HEK293T (cell line): ENCODE measurements around the gene ASXL1.

Experiments
- CTCF ChIA-PET: fragments of 350-600 bp; formaldehyde crosslinking; extraction: SDS; loops from one replicate; lab custom pipeline; 2021; ENCODE audit warnings: antibody characterized with exemption, inconsistent platforms; lab: Yijun Ruan, JAX
- POLR2A ChIA-PET: fragments of 350-600 bp; formaldehyde crosslinking; extraction: SDS; loops from one replicate; lab custom pipeline; 2020; ENCODE audit warnings: antibody characterized with exemption, inconsistent platforms; lab: Yijun Ruan, JAX
- DNase-seq: peaks from one replicate; pipeline ENCODE4 v3.0.0; 2012; ENCODE audit warnings: mixed read lengths; ENCODE audit errors: extremely low spot score
- ARNT ChIP-seq: fragments of 450-650 bp; IDR thresholded peaks from 2 replicates; pipeline ENCODE4 v1.6.1; 2017; ENCODE audit warnings: mild to moderate bottlenecking
- BHLHE40 ChIP-seq: fragments of 450-650 bp; IDR thresholded peaks from 2 replicates; pipeline ENCODE4 v1.6.1; 2016; ENCODE audit warnings: mild to moderate bottlenecking, moderate library complexity, borderline replicate concordance
- CTBP1 ChIP-seq: fragments of 450-650 bp; IDR thresholded peaks from 2 replicates; pipeline ENCODE4 v1.6.1; 2016; ENCODE audit warnings: borderline replicate concordance
- ELF4 ChIP-seq: fragments of 450-650 bp; IDR thresholded peaks from 2 replicates; pipeline ENCODE4 v1.6.1; 2017; ENCODE audit warnings: antibody characterized with exemption
- FOXA1 ChIP-seq: fragments of 450-650 bp; IDR thresholded peaks from 2 replicates; pipeline ENCODE4 v1.6.1; 2016; ENCODE audit warnings: mild to moderate bottlenecking
- FOXK2 ChIP-seq: fragments of 450-650 bp; IDR thresholded peaks from 2 replicates; pipeline ENCODE4 v1.6.1; 2016; ENCODE audit warnings: mild to moderate bottlenecking
- FOXM1 ChIP-seq: fragments of 450-650 bp; IDR thresholded peaks from 2 replicates; pipeline ENCODE4 v1.6.1; 2017; ENCODE audit warnings: mild to moderate bottlenecking, borderline replicate concordance
- HDGF ChIP-seq: fragments of 450-650 bp; IDR thresholded peaks from 2 replicates; pipeline ENCODE4 v1.6.1; 2017; ENCODE audit warnings: antibody characterized with exemption, borderline replicate concordance
- L3MBTL2 ChIP-seq: fragments of 450-650 bp; conservative IDR thresholded peaks from 2 replicates; pipeline ENCODE4 v1.6.1; 2016; ENCODE audit warnings: mild to moderate bottlenecking
- LEF1 ChIP-seq: fragments of 450-650 bp; IDR thresholded peaks from 2 replicates; pipeline ENCODE4 v1.6.1; 2017; ENCODE audit warnings: mild to moderate bottlenecking, borderline replicate concordance
- NFRKB ChIP-seq: fragments of 450-650 bp; IDR thresholded peaks from 2 replicates; pipeline ENCODE4 v1.6.1; 2016; ENCODE audit warnings: mild to moderate bottlenecking, moderate library complexity
- SP1 ChIP-seq: fragments of 450-650 bp; IDR thresholded peaks from 2 replicates; pipeline ENCODE4 v1.6.1; 2017
- SUZ12 ChIP-seq: fragments of 450-650 bp; IDR thresholded peaks from 2 replicates; pipeline ENCODE4 v1.6.1; 2016; ENCODE audit warnings: mild to moderate bottlenecking
- TARDBP ChIP-seq: fragments of 450-650 bp; IDR thresholded peaks from 2 replicates; pipeline ENCODE4 v1.6.1; 2016
- ZNF384 ChIP-seq: fragments of 450-650 bp; IDR thresholded peaks from 2 replicates; pipeline ENCODE4 v1.6.1; 2016
- TF ChIP-seq, protein P1 (sequence below): fragments of 450-650 bp; IDR thresholded peaks from 2 replicates; pipeline ENCODE4 v1.6.1; 2016

ASXL1 gene

DNA sequence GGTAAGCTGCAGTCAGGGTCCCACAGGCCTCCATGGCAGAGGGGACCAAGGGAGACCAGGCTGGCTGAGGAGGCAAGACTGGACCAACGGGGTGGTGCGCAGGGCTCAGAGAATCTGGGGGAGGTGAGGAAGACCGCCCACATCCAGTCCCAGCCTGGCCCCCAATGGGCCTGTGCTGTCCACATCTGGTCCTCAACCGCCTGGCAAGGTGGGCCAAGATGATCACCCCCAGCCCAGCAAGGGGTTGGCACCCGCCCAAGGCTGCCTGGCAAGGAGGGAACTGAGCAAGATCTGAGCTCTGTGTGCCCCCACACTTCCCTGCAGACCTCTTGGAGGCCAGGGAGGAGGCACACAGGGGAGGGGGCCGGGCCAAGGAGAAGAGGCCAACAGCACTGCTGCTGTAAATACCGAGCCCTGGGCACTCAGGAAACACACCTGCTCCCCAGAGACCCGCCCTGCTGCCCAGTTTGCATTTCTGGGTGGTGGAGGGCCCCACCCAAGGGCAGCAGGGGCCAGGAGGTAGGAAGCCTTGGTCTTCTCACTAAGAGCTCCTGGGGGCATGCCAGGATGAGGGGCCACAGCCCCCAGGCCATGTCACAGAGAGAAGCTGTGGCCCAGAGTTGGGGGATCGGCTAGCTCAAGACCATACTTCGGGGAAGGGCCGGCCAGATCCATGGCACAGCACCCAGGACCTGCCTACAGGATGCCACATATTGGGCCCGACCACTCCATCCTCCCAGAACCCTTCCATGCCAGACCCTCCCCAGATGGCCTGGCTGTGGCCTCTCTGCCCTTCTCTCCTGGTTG is 109.6 kb downstream of the ASXL1 start:
- POLR2A ChIA-PET: no interaction called here
- no peak for DNase-seq
- CTCF ChIA-PET: interaction anchor here (1.1 kb wide), 1 partner anchor 10 kb away, joined by 4 read pairs; no protein-coding TSS in a partner anchor
- no peak for TF ChIP-seq BHLHE40
- no peak for TF ChIP-seq TARDBP
- no peak for TF ChIP-seq ARNT

DNA sequence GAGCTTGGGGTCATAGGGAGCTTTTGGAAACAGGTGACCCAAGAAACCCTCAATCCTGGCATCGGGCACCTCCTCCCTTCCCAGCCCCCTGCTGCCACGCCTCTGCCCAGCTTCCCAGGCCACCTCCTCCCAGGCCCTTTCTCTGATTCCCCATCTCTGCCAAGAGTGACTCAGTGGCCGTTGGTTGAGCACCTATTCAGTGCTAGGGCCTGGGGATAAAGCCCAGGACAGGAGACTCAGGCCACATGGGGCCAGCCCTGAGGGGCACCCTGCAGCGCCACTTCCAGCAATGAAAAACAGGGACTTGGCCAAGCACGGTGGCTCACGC is 110.1 kb downstream of the ASXL1 start:
- no peak for DNase-seq
- POLR2A ChIA-PET: no interaction called here
- CTCF ChIA-PET: interaction anchor here (1.1 kb wide), 1 partner anchor 10 kb away, joined by 4 read pairs; no protein-coding TSS in a partner anchor
- TF ChIP-seq FOXA1: no peak
- TF ChIP-seq LEF1: no peak
- no peak for TF ChIP-seq L3MBTL2
- no peak for TF ChIP-seq ZNF384
- no peak for TF ChIP-seq ARNT
- TF ChIP-seq HDGF: no peak
- TF ChIP-seq, protein P1, sequence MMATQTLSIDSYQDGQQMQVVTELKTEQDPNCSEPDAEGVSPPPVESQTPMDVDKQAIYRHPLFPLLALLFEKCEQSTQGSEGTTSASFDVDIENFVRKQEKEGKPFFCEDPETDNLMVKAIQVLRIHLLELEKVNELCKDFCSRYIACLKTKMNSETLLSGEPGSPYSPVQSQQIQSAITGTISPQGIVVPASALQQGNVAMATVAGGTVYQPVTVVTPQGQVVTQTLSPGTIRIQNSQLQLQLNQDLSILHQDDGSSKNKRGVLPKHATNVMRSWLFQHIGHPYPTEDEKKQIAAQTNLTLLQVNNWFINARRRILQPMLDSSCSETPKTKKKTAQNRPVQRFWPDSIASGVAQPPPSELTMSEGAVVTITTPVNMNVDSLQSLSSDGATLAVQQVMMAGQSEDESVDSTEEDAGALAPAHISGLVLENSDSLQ: no peak
- no peak for TF ChIP-seq FOXM1
- TF ChIP-seq CTBP1: no peak
- no peak for TF ChIP-seq ELF4
- TF ChIP-seq NFRKB: no peak
- no peak for TF ChIP-seq FOXK2
- no peak for TF ChIP-seq SUZ12

DNA sequence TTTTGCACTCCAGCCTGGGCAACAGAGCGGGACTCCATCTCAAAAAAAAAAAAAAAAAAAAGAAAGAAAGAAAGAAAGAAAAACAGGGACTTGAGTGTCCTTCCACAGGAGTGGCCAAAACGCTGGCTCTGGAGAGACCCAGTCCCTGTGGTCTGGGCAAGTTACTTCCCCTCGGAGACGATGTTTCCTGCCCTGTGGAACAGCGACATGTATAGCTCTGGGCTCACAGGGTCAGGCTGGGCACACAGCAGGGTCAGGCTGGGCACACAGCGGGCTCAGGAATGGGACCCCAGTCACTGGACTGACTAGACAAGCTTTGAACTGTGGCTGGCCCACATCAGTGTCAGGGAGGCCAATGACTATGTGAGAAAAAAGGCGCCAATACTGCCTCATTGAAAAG is 110.7 kb downstream of the ASXL1 start:
- POLR2A ChIA-PET: no interaction called here
- no peak for DNase-seq
- CTCF ChIA-PET: interaction anchor here (1.1 kb wide), 1 partner anchor 11 kb away, joined by 4 read pairs; no protein-coding TSS in a partner anchor
- TF ChIP-seq NFRKB: no peak
- TF ChIP-seq ZNF384: no peak

DNA sequence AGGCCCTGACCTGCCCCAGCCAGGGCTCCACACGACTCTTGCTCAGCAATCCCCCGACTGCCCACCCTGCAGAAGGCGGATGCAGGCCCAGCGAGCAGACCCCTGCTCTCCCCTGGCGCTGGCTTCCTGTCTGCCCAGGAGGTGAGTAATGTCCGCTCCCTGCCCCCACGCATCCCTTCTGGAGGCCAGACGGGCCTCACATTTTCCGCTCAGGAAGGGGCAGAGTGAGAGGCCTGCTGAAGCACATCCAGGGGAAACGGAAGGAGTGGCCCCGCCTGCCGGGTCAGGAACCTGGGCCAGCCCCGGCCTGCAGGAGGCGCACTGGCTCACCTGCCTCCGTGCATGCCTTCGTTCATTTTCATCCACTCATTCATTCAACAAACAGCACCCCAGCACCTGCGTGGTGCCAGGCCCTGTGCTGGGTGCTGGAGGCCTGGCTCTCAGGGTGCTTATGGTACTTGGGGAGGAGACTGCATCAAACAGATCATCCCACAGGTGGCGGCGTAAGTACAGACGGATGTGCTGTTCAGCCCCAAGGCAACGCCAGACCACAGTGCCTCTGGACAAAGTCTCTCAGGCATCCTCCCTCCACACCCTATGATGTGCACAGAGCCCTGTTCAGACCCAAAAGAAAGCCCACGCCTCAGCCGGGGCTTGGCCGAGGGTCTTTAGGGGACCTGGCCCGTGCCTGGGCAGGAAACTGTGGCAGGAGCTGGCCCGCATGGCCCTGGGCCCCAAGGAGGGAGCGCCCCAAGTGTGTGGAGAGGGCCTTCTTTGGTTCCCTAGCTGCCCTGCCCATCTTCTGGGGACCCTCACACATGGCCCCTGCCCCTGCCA is 112.1 kb downstream of the ASXL1 start:
- POLR2A ChIA-PET: no interaction called here
- CTCF ChIA-PET: no interaction called here
- TF ChIP-seq FOXA1: no peak
- no peak for TF ChIP-seq TARDBP
- TF ChIP-seq ZNF384: no peak
- no peak for TF ChIP-seq BHLHE40
- no peak for TF ChIP-seq HDGF
- no peak for TF ChIP-seq FOXK2
- no peak for TF ChIP-seq ELF4
- no peak for TF ChIP-seq SUZ12
- TF ChIP-seq, protein P1: no peak
- TF ChIP-seq ARNT: no peak
- no peak for TF ChIP-seq LEF1
- no peak for TF ChIP-seq NFRKB
- no peak for TF ChIP-seq CTBP1
- no peak for TF ChIP-seq L3MBTL2
- peak; percentile 60 for DNase-seq

DNA sequence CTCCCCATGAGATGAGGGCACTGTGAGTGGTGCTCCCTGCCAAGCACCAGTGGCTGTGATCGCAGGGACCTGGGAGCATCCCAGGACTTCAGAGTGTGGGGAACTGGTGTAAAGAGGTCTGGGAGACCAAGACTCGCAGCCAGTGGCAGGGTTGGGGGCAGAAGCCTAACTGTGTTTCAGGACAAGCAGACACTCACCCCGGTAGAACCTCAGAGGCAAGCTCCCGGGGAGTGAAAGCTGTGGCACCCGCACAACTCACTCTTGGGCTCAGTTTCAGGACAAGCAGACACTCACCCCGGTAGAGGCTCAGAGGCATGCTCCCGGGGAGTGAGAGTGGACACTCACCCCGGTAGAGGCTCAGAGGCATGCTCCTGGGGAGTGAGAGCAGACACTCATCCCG is 112.8 kb downstream of the ASXL1 start:
- TF ChIP-seq TARDBP (no peak), SP1 (no peak), HDGF (no peak), ARNT (no peak), CTBP1 (no peak), BHLHE40 (no peak), ZNF384 (no peak), FOXA1 (no peak), SUZ12 (no peak), FOXM1 (no peak), ELF4 (no peak), FOXK2 (no peak), L3MBTL2 (no peak), LEF1 (no peak), NFRKB (no peak)
- TF ChIP-seq, protein P1: no peak
- CTCF ChIA-PET: interaction anchor here (1.3 kb wide), 1 partner anchor 15 kb away, joined by 3 read pairs; no protein-coding TSS in a partner anchor
- POLR2A ChIA-PET: no interaction called here
- no peak for DNase-seq

DNA sequence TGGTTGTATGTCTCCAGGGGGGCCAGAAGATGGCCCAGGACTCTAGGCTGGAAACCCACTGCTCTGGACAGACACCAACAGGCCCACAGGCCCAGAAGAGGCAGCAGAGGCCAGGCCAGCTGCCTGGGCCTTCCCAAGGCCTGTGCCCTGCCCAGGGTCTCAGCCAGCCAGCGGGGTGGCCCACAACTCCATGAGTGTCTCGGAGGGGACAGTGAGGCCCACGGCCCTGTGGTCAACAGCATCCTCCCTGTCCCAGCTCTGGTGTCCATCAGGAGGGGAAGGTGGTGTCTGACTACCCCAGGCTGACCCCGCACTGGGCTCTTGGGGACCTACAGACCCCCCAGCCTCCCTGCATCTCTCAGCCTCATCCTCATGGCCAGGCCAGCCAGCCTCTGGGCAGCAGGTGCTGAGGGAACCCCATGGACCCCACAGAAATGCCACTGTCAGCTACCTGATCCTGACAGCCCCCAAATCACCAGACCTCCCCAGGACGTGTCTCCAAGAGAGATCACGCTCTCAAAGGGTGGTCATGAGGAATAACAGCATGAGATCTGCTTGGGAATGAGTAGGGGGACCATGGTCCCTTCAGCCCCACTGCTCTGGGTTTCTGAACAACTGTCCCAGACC is 114.6 kb downstream of the ASXL1 start:
- ChIA-PET CTCF (interaction anchor here (0.5 kb wide), 1 partner anchor 261 kb away, joined by 3 read pairs; no protein-coding TSS in a partner anchor), POLR2A (no interaction called here)
- TF ChIP-seq FOXM1 (no peak), TARDBP (no peak), ZNF384 (no peak), ELF4 (no peak), BHLHE40 (no peak)
- no peak for DNase-seq
